ENCODE measurements around the gene TNFRSF1A. TPM values are rescaled to one million over a fixed set of nuclear protein-coding genes. Genes with fewer than 3 reads are reported as not detected.
A peak's percentile ranks its signal among the peaks of the same experiment; 100 is the strongest.

Gene TNFRSF1A
- total RNA-seq, 2 donors from 2014 or later, result 91.1 to 168 TPM

- no peak overlapping the region for H3K4me3 ChIP-seq
- WGBS, result 85% methylated on average over 6 of the region's 6 CpGs
- intact Hi-C loops (cut with DNase I), result loop anchor here (2.0 kb wide), 1 partner anchor 70 kb away; the partner anchor contains the start of gene TAPBPL
Measured at GRCh38 chr12:6382982-6383381, 41.1 kb upstream of the TNFRSF1A start.

DNA sequence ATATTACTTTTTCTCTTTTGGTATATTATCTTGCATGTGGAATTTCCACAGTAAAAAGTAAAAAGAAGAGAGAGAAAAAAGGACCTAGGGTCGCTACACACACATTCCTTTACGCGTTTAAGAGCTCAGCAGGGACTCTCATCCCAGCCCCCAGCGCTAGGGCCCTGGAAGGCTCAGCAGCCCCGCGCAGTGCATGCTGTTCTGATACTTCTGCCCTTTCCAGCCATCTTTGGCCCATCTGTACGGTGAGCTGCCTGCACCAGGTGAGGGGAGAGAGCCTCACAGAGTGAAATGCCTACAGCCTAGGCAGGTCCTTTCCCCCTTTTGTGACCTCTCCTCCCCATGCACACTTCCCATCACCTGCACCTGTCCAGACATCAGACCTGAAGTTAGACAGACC, 40.5 kb upstream of the TNFRSF1A start:
- Histone ChIP-seq H3K4me3 (no peak overlapping the region), H3K27ac (no peak overlapping the region), H3K27me3 (replicated peaks; ENCODE audit: insufficient read depth) (no peaks in the 10 kb centered on the region), H3K36me3 (no peaks in the 10 kb centered on the region), H3K4me1 (replicated peaks) (peaks cover 29% of the 10 kb centered on the region), H3K9me3 (no peaks in the 10 kb centered on the region)
- intact Hi-C loops (cut with DNase I), result loop anchor here (2.0 kb wide), 1 partner anchor 70 kb away; the partner anchor contains the start of gene TAPBPL
- no peak for DNase-seq (ENCODE audit: low spot score)
- 85% methylated on average over 7 of the region's 7 CpGs for WGBS
- TF ChIP-seq, protein P1, sequence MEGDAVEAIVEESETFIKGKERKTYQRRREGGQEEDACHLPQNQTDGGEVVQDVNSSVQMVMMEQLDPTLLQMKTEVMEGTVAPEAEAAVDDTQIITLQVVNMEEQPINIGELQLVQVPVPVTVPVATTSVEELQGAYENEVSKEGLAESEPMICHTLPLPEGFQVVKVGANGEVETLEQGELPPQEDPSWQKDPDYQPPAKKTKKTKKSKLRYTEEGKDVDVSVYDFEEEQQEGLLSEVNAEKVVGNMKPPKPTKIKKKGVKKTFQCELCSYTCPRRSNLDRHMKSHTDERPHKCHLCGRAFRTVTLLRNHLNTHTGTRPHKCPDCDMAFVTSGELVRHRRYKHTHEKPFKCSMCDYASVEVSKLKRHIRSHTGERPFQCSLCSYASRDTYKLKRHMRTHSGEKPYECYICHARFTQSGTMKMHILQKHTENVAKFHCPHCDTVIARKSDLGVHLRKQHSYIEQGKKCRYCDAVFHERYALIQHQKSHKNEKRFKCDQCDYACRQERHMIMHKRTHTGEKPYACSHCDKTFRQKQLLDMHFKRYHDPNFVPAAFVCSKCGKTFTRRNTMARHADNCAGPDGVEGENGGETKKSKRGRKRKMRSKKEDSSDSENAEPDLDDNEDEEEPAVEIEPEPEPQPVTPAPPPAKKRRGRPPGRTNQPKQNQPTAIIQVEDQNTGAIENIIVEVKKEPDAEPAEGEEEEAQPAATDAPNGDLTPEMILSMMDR (IDR thresholded peaks at IDR 0.05), result no peak
- TF ChIP-seq POLR2AphosphoS5 (IDR thresholded peaks at IDR 0.05), result no peak
- no peak for TF ChIP-seq POLR2A (IDR thresholded peaks at IDR 0.05)

More at GRCh38 chr12:6382982-6383381, 41.1 kb upstream of the TNFRSF1A start:
- TF ChIP-seq POLR2AphosphoS5 (IDR thresholded peaks at IDR 0.05) (no peak), POLR2A (IDR thresholded peaks at IDR 0.05) (no peak)
- TF ChIP-seq, protein P1 (IDR thresholded peaks at IDR 0.05), result no peak
- peaks cover 28% of the 10 kb centered on the region for H3K4me1 ChIP-seq (replicated peaks)
- no peak for DNase-seq (ENCODE audit: low spot score)
- H3K36me3 ChIP-seq, result no peaks in the 10 kb centered on the region
- H3K9me3 ChIP-seq, result no peaks in the 10 kb centered on the region
- H3K27ac ChIP-seq, result peak overlapping the region; percentile 96
- no peaks in the 10 kb centered on the region for H3K27me3 ChIP-seq (replicated peaks; ENCODE audit: insufficient read depth)

- Histone ChIP-seq H3K4me1 (replicated peaks) (peaks cover 38% of the 10 kb centered on the region), H3K27me3 (replicated peaks; ENCODE audit: insufficient read depth) (no peaks in the 10 kb centered on the region), H3K4me3 (no peak overlapping the region), H3K27ac (no peak overlapping the region), H3K9me3 (no peaks in the 10 kb centered on the region), H3K36me3 (no peaks in the 10 kb centered on the region)
- DNase-seq (ENCODE audit: low spot score), result no peak
- no peak for TF ChIP-seq POLR2AphosphoS5 (IDR thresholded peaks at IDR 0.05)
- TF ChIP-seq, protein P1 (IDR thresholded peaks at IDR 0.05), result no peak
- TF ChIP-seq POLR2A (IDR thresholded peaks at IDR 0.05), result no peak
- intact Hi-C loops (cut with DNase I), result no loop called here
- 71% methylated on average over 14 of the region's 14 CpGs for WGBS
Measured at GRCh38 chr12:6380141-6381121, 38.6 kb upstream of the TNFRSF1A start.

GRCh38 chr12:6378709-6379472, 37.0 kb upstream of the TNFRSF1A start:
- TF ChIP-seq POLR2A (IDR thresholded peaks at IDR 0.05) (no peak), POLR2AphosphoS5 (IDR thresholded peaks at IDR 0.05) (no peak)
- TF ChIP-seq, protein P1 (IDR thresholded peaks at IDR 0.05), result no peak
- intact Hi-C loops (cut with DNase I), result no loop called here
- H3K27ac ChIP-seq, result peak overlapping the region in 1 of 2 donors; percentile 87
- no peak for DNase-seq (ENCODE audit: low spot score)
- 73% methylated on average over 13 of the region's 13 CpGs for WGBS
- no peaks in the 10 kb centered on the region for H3K36me3 ChIP-seq
- H3K27me3 ChIP-seq (replicated peaks; ENCODE audit: insufficient read depth), result no peaks in the 10 kb centered on the region
- H3K9me3 ChIP-seq, result no peaks in the 10 kb centered on the region
- no peak overlapping the region for H3K4me3 ChIP-seq
- peaks cover 44% of the 10 kb centered on the region for H3K4me1 ChIP-seq (replicated peaks)
